GM21381 (cell line): ENCODE results near the gene SQOR.

Source experiments
- ATAC-seq: cut with Tn5 transposase; IDR thresholded peaks from one replicate; pipeline ENCODE4 v1.9.1; 2021; ENCODE audit warnings: mild to moderate bottlenecking, moderate library complexity; ENCODE audit not compliant: unreplicated experiment

SQOR gene

DNA sequence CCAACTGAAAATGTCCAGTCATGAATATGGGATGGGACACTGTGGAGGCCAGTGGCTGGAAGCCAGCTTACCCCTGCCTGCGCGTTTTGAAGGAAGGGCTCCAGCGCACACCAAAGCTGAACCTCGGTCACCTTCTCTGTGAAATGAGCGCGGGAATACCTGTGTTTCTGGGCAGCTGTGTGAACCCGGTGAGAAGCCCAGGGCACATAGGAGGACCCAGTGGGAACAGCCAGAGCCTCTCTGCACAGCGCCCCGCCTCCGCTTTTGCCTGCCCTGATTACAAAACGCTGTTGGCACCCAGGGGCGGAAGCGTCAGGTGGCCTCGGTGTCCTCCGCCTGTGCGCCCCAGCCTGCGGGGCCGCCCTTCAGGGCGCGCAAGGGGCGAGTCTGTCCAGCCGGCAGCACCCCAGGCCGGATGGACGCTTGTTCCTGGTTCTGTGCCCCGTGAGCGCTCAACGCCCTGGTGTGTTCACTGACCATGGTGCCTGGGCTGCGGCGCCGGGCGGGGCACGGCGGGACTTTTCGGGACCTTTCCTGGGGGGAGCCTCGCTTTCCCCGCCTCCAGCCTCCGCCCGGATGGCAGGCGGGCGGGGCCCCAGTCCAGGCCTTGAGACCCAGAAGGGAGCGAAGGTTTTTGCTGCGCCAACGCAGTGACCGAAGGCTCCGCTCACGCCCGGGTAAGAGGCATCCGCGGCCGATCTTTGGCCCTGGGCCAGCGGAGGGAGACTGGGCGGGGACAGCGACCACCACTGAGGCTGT is at the start of gene SQOR:
SQOR (plus strand) TSS at position 598 of the 759 bp plus-strand sequence. CDS start 23,895 bp downstream, outside the sequence.
- ATAC-seq = peak; percentile 79

DNA sequence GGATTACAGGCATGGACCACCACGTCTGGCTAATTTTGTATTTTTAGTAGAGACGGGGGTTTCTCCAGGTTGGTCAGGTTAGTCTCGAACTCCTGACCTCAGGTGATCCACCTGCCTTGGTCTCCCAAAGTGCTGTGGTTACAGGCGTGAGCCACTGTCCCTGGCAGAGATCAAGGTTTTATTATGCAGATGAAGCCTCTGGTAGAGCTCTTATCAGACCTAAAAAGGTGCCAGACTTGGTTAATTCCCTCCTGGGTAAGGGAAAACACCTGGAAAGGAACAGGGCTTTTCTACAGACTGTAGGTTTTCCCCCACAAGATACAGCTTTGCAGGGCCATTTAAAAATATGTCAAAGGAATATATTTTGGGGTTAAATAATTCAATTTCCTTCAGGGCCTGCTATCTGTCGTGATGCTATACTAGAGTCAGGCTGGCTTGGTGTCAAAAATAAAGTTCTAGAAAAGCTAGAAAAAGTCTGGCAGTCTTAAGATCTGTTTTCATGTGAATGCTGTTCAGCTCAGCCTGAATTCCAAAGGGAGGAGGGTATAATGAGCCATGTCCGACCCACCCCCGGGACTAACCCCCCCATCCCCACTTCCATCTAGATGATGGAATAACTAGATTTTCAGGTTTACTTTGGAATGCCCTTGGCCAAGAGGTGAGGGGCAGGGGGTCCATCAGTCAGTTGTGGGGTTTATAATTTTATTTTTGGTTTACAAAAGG is 49.6 kb upstream of the SQOR start:
- no peak for ATAC-seq

DNA sequence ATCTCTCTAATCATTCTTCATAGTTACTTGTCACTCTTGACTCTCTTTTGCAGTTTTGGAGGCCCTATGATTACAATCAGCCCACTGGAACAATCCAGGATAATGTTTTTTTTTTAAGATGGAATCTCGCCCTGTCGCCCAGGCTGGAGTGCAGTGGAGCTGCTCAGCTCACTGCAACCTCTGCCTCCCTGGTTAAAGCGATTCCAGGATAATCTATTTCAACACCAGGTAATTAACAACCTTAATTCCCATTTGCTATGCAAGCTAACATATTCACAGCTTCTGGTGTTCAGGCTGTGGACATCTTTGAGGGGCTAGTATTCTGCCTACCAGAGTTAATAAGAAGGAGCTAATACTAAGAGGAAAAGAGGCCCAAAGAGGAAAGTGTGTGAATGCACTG is 48.7 kb upstream of the SQOR start:
- ATAC-seq = no peak

DNA sequence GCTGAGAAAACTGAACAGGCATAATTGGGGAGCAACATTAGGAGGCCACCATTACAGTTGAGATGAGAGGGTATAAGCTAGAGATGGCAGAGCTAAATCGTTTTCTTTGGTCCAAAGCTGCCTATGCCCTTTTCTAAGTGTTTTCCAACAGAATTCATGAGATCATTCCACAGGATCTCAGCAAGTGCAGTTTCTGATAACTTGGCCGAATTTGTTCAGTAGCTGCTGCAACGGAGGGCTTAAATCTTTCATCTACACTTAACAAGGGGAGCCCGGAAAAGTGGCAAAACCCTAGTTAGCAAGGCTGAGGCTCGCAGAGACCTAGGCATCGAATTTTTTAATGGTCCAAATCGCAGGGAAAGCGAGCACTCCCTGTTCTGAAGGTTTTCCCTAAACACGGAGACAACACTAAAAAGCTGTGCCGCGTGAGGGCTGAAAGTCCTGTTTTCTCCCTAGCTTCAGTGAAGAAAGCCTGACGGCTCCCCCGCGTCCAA is 48.2 kb upstream of the SQOR start:
- peak; percentile 6 for ATAC-seq

DNA sequence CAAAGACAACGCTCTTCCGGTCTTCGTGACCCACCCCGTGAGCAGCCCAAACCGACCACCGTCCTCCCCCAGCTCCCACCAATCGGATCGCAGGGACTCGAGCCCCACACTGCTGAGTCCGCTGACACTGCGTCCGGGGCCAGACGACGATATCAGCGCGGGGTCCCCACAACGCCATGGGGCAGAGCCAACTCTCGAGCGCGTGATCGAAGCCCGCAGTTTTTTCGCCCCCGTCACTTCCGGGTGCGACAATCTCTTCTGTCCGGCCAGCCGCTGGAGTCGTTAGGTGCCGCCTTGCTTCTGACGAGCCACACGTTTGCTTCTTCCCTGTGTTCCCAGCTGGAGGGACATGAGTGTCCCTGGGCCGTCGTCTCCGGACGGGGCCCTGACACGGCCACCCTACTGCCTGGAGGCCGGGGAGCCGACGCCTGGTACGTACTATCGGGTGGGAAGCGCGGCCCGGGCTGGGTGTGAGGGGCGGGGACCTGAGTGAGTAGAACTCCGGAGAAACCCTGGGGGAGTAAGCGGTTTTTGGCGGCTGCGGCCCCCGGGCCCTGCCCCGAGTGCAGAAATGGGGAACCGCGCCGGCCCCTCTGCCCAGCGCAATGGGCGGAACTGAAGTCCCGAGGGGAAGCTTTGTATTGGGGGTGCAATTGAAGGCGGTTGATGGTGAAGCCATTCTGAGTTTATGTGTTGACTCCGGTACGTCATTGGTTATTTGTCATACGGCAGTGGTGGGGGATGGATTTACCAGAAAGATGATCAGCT is 47.5 kb upstream of the SQOR start, which contains the start of gene BLOC1S6:
BLOC1S6 (plus strand) TSS at position 285 of the 768 bp plus-strand sequence; CDS start at position 350, 65 bp downstream.
- peak; percentile 79 for ATAC-seq

DNA sequence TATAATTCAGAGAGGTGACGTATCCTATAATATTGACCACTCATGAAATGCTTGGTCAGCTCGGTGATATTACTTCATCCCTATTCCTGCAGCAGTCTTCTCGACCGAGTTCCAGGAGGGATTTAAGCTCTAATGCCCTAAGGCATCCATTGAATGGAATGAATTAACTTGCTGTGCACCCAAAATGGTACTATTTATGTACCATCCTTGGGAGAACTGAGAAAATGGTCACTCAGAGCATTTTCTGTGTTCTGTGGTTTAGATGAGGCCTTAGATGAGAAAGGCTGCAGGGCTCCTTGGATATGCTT is 47.0 kb upstream of the SQOR start:
- no peak for ATAC-seq

DNA sequence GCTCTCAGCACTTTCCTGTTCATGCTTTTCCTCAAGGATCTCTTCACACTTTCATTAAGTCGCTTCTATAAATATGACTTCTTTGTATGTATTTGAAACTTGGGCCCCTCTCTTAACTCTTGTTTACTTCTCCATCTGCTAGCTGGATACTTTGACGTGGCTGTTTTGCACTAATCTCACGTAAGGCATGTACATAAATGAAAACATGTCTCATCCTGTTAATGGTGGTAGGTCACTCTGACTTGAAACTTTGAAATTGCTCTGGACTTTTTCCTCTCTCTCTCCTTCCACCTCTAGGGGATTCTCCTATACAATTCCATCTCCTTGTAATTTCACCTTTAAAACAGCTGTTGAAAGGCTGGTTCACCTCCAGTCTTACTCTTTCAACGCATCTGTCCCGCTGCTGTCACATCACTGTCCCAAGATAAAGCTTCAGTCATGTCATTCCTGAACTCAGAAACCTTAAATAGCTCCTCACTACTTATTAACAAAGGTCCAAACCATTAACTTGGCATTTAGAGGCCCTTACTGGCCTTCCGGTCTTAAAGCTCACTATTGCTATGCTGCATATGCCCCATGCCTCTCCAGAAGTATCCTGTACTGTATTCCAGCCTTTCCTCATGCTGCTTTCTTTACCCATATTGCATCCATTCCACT is 46.5 kb upstream of the SQOR start:
- ATAC-seq = no peak

DNA sequence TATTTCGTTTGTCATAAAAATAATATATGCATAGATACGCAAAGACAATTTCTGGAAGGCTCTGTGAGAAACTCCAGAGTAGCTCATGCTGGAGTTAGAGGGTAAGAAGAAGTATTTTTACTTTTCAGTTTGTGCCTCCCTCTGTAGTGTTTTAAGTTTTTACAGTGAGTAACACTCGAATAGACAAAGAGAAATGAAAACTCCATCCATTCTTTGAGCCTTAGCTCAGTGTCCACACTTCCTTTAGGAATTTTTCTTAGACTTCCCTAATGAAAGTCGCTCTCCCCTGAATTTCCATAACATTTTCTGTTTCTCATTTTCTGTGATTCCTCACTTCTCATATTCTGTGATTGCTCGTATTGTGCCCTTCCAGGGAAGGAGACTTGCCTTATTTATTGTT is 45.6 kb upstream of the SQOR start:
- no peak for ATAC-seq

DNA sequence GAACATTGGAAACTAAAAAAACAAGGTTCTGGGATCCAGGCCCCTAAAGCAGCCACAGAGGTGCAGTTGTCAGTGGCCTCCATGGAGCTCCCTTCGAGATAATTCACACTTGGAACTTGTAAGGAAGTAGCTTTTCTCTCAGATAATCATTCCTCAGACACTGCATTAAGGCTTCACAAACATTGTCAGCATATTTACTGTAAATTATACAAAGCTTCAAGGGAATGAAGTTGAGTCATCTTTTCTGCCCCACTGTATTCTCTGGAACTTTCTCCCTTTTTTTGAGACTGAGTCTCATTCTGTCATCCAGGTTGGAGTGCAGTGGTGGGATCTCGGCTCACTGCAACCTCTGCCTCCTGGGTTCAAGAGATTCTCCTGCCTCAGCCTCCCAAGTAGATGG is 40.5 kb upstream of the SQOR start:
- no peak for ATAC-seq

DNA sequence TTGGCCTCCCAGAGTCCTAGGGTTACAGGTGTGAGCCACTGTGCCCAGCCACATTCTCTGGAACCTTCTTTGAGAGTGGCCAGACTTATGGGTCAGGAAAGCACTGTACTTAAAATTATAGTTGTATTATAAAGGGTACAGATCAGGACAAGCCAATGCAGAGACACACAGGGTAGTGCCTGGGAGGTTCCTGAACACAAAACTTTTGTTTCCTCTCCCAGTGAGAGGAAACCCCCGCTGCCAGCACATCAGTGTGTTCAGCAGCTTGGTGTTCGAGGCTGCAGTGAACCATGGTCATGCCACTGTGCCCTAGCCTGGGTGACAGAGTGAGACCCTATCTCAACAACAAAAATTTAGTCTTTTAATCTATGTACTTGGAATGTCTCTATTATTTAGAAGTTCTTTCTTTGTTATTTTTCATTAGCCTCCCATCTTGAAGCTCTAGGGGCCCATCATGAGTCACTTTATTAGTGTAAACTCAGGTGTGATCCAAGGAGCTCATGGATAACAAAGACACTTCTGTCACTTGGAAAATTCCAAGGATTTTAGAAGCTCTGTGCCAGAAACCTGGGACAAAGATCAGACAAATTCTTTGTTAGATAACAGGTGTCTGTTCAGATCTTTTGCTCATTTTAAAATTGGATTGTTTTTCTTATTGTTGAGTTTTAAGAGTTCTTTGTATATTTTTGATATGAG is 39.8 kb upstream of the SQOR start:
- ATAC-seq = no peak

DNA sequence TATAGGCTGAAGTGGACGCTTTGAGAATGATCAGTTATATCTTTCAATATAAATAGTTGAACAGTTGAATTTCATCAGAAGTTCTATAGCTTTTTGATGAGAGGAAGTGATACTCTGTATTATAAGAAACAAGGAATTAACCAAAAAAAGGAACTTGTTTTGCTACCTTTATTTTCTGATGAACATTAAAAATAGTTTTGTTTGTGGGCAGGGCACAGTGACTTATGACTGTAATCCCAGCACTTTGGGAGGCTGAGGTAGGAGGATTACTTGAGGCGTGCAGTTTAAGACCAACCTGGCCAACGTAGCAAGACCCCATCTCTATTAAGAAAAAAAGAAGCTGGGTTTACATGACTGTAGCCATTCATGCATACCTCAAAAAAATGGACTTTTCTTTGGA is 30.9 kb upstream of the SQOR start:
- ATAC-seq = no peak

DNA sequence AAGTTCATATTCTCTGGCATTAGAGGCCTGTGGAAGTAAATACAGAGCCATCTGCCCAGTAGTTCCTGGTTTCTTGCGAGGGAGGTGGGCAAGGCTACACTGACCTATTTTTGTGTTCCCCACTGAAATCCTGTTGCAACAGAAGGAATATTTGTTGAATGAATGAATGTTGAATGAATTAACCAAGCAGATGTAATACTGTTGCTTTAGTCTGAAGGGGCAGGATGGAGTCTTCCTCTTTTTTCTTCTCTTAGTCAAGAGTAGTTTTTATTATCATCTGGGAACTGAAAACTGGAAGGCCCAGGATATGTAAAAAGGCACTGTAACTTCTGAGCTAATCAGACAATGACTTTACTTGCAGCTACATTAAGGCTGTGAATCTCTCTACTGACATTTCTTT is 30.5 kb upstream of the SQOR start:
- no peak for ATAC-seq

DNA sequence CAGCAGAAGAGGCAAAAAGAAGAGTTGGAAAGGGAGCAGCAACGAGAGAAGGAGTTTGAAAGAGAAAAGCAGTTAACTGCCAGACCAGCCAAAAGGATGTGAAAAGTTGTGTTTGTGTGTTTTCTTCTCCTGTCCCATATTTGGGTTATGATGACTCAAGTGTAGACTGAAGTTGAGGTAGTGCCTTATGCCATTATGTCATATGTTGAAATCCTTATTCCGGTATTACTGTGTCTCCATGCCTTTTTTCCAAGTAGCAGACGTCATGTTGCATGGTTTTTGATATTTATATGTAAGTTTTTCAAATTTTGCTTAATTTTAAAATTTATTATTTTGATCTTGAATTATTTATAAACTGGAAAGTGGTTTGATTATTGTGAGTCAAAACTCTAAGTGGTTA is 28.4 kb upstream of the SQOR start:
- no peak for ATAC-seq

DNA sequence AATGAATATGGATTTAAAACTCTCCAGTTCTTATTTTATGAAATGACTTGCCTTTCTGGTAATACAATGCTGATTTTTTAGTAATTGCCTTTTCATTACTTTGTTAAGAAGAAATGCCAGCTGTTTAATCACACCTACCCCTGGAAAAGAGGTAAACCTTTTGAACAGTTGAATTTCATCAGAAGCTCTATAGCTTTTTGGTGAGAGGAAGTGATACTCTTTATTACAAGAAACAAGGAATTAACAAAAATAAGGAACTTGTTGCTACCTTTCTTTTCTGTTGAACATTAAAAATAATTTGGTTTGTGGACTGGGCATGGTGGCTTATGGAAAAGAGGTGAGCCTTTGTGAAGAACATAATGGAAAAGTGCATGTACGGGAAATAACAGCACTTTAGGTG is 28.0 kb upstream of the SQOR start:
- no peak for ATAC-seq

DNA sequence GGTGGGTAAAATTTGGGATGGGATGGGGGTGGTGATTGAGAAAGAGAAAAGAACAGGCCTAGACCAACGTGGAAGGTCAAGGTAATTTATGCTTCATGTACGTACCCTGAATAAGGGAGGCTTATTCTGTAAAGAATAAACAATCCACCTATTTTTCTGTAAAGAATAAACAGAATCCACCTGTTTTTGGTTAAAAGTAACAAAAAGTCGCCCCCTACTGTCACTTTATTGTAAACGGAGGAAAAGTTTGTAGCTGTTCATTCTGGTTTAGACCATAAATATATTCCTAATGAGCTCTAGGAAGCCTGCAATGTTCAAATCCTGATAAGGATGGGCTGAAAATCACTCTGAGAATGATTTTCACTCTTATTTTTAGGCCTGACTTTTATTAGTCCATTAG is 23.5 kb upstream of the SQOR start:
- ATAC-seq = no peak

DNA sequence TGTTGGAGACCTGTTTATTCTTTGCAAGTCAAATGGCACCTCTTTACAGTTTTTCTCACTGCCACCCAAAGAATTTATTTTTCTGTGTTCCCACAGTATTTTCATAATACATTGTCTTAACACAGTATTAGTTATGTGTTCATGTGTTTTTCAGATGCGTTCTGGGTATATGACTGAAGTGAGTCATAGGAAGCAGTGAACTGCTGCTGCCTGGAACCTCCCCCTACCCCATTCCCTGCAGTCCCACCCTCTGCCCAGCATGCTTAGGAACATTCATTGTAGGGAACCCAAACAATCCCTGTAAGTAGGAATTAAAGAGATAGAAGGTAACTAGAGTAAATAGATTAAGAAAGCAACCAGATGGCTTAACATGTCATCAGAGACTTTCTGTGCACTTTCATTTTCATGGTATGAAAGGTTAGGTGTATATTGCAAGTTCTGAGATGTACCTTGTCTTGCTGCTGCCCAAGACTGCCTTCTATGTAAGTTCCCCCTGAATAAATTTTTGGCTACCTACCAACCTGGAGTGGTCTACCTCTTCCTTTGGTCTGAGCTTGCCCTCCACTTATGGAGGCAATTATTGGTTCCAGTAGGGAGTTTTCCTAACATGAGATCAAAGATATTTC is 21.9 kb upstream of the SQOR start:
- ATAC-seq = no peak

DNA sequence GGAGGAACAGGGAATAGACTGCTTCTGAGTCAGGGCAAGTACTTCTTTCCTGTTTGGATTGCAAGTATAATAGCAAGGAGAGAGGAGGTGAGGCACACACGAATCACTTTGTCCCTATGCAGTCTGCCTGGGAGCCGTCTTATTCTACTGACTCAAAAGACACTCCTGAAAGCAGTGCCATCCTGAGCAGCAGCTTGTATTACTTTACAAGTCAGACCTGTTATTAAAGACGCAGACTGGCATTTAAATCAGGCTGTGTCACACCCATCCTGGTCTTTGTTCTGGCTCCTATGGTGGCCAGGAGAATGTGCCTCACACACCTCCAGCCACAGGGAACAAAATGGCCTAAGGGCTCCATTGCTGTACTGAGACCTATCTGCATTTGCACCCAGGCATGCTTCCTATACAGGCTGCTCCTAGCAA is 17.9 kb upstream of the SQOR start:
- ATAC-seq = no peak

DNA sequence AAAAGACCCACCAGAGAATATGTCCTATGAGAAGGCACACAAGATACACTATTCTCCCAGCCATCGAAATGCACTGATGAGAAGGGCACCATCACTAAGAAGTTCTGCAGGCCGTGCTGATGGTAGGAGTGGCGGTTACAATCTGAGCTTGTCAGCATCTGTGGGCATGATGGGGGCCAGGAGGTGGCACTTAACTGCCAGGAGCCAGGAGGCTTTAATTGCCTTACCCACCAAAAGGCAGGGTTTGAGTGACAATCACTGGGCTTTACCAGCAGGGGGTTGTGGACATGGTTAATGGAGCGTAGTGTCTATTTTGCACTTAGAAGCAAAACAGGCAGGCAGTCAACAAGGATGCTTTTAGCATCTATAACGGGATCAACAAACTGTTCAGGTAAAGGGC is 16.0 kb upstream of the SQOR start:
- ATAC-seq = no peak

DNA sequence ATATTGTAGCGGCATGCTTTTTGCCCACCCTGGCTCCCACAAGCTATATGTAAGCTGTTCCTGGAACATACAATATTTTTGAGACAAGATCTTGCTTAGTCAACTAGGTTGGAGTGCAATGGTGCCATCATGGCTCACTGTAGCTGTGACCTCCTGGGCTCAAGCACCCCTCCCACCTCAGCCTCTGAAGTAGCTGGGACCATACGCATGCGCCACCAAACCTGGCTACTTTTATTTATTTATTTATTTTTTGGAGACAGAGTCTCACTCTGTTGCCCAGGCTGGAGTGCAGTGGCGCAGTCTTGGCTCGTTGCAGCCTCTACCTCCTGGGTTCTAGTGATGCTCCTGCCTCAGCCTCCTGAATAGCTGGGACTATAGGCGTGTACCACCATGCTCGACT is 6.7 kb upstream of the SQOR start:
- ATAC-seq = no peak
